ENCODE measurements around the gene OTOP3.

OTOP3 gene

GRCh38 chr17:74918906-74919305 lies 16.8 kb upstream of the OTOP3 start:
- no peak for DNase-seq

GRCh38 chr17:74919440-74920305 lies 16.0 kb upstream of the OTOP3 start:
- no peak for DNase-seq

DNA sequence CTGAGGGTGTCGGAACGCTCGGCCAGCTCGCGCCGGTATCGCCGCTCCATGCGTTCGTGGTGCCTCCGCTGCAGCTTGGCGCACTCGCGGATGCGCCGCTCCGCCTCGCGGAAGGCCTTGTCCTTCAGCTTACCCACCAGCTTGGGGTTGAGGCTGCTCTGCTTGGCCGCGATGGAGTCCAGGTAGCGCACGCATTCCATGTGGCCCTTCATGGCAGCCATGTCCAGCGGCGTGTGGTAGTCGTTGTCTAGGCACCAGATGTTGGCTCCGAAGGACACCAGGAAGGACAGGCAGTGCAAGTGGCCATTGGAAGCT lies 15.4 kb upstream of the OTOP3 start:
- no peak for DNase-seq

DNA sequence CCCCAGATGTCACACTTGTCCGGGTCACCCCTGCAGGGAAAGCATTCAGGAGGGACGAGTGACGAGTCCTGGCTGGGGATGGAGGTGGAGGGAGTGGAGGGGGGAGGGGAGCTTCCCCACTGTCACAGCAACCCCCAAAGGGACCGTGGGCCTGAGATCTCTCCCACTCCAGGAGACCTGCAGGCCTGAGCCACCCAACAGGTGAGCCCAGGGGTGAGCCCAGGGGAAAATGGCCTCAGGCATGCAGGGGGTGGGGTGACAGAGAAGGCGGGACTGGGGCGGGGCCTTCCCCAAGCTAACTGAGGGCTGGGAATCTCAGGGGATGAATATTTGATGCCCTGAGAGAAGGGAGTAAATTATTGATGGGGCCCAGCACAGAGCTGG lies 15.1 kb upstream of the OTOP3 start:
- DNase-seq = no peak

- no peak for DNase-seq
These were observed 14.5 kb upstream of the OTOP3 start for GRCh38 chr17:74921026-74921681.

DNA sequence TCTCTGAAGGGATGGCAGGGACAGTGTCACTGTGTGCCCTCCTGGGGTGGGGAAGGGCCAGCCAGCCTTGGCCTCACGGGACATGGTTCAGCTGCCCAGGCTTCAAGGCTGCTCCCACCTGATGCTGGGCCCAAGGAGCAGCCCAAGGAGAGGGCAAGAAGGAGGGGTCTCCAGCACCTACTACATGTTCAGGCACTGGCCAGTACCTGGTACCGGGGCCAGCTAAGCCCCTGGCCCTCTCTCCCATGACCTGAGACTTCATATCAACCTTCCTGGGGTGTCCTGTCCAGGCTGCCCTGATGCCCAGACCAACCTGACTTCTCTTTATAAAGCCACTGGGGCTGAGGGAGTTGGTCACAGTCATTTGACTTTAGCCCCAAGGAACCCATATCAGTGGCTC lies 13.9 kb upstream of the OTOP3 start:
- no peak for DNase-seq

GRCh38 chr17:74922172-74922571 lies 13.5 kb upstream of the OTOP3 start:
- no peak for DNase-seq

- no peak for DNase-seq
These were observed 12.8 kb upstream of the OTOP3 start, which contains the start of gene USH1G for GRCh38 chr17:74922694-74923537. Gene USH1G (minus strand): TSS chr17:74923255. CDS start chr17:74923073, 182 bp downstream.

DNA sequence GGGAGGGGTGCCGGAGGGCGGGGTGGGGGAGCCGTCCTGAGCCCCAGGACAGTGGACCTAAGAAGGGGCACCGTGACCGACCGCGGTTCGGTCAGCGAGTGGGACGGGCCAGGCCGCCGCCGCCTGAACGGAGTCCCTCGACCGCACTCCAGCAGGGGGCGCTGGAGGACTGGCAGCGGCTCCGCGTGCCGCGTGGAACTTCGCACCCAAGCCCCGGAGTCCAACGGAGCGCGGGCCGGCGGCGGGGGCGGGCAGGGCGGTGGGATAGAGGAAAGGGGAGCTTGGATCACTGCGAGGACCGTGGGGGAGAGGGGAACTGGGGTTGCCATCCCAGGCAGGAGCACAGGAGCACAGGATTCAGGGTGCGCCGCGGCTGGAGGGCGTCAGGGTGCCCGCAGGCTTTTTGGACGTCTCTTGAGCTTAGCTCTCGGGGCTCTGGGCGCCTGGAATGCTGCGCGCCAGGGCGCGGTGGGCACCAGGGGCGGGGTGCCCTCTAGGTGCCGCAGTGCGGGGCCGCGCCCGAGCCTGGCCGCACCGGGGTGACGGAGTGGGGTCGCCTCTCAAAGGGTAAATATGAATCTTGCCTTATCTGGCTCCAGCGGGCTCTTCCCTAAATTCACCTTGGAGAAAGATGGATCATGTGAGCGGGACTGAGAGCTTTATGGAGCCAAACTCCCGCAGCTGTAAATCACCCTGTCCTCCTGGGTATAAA lies 12.0 kb upstream of the OTOP3 start:
- DNase-seq = peak; percentile 65 to 73

DNA sequence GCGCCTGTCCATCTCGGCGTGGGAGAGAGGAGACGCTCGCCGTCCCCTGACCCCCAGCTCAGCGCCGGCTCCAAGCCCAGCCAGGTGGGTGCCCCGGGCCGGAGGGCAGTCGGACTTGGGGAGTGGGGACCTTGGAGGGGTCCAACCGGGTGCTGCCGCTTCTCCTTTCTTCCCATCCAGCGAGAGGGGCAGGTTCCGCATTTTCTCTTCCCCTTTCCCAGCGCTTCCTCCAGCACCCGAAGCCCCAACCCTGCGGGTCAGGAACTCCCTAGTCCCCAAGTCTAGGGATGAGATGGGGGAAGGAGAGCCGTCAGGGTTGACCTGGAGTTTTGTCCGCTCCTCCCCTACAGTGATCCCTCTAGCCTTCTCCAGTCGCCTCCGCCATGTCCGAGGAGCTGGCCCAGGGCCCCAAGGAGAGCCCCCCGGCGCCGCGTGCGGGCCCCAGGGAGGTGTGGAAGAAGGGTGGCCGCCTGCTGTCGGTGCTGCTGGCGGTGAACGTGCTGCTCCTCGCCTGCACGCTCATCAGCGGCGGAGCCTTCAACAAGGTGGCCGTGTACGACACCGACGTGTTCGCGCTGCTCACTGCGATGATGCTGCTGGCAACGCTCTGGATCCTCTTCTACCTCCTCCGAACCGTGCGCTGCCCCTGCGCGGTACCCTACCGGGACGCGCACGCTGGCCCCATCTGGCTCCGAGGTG lies 11.3 kb upstream of the OTOP3 start, which contains the start of gene OTOP2:
OTOP2 (plus strand) TSS at position 24 of the 699 bp plus-strand sequence; CDS start at position 384, 360 bp downstream.
- DNase-seq = peak; percentile 10 to 33

- no peak for DNase-seq
These were observed 10.5 kb upstream of the OTOP3 start for GRCh38 chr17:74925242-74925641.

- DNase-seq = no peak
These were observed 6.9 kb upstream of the OTOP3 start for GRCh38 chr17:74928786-74929185.

DNA sequence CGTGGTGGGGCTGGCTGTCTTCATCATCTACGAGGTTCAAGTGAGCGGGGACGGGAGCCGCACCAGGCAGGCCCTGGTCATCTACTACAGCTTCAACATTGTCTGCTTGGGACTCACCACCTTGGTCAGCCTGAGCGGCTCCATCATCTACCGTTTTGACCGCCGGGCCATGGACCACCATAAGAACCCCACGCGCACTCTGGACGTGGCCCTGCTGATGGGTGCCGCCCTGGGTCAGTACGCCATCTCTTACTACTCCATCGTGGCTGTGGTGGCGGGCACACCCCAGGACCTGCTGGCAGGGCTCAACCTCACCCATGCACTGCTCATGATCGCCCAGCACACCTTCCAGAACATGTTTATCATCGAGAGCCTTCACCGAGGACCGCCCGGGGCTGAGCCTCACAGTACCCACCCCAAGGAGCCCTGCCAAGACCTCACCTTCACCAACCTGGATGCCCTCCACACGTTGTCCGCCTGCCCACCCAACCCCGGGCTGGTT lies 5.1 kb upstream of the OTOP3 start:
- DNase-seq = no peak

GRCh38 chr17:74935048-74935447 lies 650 bp upstream of the OTOP3 start:
- DNase-seq = no peak

GRCh38 chr17:74936470-74936799 lies 737 bp downstream of the OTOP3 start:
- DNase-seq = no peak

DNA sequence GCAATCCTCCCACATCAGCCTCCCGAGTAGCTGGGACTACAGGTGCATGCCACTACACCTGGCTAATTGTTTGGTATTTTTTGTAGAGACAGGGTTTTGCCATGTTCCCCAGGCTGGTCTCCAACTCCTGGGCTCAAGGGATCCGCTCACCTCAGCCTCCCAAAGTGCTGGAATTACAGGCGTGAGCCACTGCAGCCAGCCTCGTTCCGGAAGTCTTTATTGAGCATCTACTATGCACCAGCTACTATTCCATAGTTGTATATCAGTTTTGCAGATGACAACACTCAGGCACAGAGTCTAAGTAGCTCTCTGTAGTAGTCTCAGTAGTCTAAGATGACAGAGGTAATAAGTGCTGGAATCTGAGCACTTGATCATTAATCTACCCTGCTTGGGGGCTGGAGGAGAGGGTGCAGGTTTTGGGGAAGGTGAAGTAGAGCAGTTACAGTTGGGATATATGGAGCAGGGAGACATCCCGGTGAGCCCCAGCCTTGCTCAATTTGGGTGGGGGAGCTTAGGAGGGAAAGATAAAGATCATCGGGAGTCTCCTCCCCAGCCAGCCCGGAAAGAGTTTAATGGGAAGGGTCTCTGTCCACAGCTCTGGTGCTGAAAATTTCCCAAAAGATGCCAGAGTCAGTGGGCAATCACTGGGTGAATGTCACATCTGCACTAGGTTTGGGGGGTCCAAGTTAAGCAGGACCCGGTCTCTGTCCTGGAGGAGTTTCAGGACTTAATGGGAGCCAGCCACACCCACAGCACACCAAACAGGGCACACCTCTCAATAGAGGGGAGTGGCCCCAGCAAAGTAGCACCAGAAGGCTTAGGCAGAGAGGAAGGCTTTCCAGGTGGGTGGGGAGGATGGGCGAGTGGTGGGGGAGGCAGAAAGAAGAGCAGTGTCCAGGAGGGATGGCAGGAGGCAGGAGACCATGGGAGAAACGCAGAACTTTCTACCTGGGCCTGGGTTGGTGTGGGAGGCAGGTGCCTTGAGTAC lies 1.7 kb downstream of the OTOP3 start:
- no peak for DNase-seq

DNA sequence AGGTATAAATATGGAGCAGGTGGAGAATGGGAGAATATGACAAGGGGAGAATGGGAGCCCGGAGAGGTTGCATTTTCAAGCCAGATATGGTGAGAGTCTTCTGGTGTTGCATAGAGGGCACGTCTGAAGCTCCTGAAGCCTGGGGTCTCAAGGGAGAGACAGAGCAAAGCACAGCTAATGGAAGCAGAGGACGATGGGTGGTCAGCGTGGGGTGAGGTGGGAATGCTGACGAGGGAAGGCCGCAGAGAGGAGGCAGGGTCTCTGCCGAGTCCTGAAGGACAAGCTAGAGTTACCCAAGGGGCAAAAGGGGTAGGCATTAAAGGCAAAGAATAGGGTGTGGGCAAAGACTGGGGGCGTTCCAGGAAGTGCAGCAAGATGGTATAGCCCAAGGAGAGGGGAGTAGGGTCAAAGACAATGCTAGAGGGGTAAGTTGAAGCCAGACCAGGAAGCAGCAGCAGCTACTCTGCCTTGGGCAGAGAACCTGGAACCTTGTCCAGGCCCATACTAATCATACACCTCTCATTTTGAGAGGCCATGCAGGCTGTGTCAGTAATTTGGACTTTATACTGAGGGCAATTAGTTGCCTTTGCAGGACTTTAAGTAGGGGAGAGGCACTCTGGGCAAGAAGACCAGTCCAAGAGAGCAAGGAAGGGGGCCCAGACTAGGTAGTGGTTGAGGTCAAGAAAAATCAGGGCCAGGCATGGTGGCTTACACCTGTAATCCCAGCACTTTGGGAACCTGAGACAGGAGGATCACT lies 2.7 kb downstream of the OTOP3 start:
- DNase-seq = no peak

DNA sequence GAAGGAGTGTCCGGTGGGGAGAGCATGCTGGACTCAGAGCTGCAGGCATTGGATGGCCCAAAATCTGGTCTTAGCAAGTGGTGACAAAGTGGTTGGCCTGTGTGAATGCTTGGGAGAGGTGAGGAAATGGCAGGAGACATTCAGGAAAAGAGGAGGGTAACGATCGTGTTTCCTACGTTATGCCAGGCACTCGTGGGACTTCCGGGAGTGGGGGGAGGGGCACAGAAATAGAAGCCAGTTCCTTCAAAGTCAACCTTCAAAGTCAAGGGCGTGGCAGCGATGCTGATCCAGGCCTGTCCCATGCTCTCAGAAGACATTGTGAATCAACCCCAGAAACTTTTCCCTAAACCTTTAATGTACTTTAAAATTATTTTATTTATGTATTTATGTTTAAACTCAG lies 3.8 kb downstream of the OTOP3 start:
- no peak for DNase-seq

GRCh38 chr17:74941128-74941725 lies 5.5 kb downstream of the OTOP3 start:
- no peak for DNase-seq
